Measurements from ENCODE around the gene SLC39A11.
"Not testable (repeated sequence)": the region's sequence is repeated elsewhere in the genome, so short reads cannot be mapped to it uniquely, and the experiment has no call there.

SLC39A11 gene

DNA sequence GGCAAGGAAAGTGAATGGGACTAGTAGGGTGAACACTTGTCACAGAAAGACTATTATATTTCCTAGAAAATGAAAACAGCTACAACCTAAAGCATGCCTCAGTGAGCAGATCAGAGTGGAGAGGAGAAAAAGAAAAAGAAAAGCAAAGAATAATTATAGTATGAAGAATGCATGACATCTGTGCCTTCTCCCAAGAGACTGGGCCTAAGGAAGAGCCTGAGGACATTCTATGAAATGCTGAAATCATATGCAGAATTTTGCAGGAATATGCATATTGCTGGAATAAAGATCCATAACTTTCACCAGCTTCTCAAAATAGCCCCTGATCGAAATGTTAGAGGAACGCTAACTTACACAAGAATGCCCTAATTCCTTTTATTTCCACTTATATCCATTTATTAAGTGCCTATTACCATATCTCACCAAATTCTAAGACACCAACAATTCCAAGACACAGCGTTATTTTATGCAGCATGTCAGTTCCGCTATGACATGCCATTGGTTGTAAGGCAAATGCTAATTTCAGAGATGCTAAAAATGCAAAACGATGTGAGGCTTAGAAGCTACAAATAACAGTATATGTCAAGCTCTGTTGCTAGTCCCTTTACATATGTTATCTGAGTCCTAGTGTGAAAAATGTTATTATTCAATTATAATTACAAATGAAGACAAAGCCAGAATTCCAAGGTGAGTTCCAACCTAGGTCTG is 171.0 kb downstream of the SLC39A11 start:
- no peak for DNase-seq (ENCODE audit: low read depth, low spot score)

DNA sequence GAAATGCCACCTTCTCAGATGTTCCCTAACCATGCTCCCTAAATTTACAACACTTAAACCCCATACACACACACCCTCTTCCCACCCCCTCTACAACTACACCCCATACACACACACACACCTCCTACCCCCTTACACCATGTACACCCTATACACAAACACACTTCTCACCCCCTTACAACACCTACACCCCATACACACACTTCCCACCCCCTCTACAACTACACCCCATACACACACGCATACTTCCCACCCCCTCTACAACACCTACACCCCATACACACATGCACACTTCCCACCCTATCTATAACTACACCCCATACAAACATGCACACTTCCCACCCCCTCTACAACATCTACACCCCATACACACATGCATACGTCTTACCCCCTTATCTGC is 172.0 kb downstream of the SLC39A11 start:
- no peak for DNase-seq (ENCODE audit: low read depth, low spot score)

- DNase-seq (ENCODE audit: low read depth, low spot score), result no peak
Measured at GRCh38 chr17:72916991-72917390, 175.5 kb downstream of the SLC39A11 start.

DNA sequence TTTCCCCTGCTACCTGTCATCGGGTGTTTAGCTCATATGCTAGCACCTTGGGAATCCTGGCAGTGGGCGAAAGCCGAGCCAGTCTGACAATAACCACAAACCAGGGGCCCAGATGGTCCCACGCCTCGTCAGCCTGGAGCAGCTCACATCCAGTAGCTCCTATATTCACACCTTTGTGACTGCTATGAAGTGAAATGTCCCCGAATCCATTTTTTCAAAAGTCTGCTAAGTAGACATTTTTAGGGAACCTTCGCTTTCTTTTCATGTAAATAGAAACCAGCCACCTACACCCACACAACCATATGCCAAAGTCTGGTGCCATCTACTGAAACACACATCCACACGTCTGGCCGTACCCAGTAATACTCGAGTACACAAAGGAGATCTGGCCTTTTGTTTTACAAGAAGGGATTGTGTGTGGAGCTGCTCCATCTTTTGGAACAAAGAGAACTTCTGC is 176.8 kb downstream of the SLC39A11 start:
- DNase-seq (ENCODE audit: low read depth, low spot score), result no peak

DNA sequence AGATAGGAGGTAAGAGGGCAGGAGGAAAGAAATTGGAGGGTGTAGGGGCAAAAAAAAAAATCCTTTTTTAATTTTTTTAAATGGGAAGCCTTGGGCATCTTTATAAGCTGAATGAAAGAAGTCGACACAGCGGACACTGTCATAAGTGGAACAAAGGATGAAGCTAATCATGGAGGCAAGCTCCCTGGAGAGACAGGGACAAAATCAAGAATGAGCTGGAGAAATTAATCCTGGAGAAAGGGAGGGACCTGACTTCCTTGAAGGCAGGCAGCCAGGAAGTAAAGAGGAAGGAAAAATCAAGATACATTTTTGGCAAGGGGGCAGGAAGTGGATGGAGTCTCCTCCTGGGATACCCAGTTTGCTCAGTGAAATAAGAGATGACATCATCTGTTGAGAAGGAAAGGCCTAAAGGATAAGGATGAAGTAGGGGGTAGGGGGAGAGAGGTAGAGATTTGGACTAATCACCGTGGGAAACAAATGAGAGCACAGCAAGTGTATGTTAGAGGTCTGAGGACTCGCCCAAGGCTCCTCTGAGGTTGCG is 179.3 kb downstream of the SLC39A11 start:
- no peak for DNase-seq (ENCODE audit: low read depth, low spot score)

DNA sequence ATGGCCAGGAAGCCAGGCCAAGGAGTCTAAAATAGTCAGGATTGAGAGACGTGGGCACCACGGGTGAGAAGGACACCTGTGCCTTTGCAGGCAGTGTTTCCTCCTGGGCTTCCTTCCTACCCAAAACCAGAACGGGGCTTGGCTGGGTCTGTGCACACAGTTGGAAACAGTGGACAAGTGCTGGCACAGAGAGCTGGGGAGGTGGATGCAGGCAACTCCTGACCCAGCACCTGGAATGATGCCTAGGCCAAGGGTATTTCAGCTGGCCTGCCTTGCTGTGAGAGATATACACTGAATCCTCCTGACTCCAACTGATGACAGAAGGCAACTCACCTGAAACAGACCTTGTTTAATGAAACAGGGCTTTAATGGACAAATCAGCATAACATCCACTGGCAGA is 186.2 kb downstream of the SLC39A11 start:
- DNase-seq (ENCODE audit: low read depth, low spot score), result no peak

DNA sequence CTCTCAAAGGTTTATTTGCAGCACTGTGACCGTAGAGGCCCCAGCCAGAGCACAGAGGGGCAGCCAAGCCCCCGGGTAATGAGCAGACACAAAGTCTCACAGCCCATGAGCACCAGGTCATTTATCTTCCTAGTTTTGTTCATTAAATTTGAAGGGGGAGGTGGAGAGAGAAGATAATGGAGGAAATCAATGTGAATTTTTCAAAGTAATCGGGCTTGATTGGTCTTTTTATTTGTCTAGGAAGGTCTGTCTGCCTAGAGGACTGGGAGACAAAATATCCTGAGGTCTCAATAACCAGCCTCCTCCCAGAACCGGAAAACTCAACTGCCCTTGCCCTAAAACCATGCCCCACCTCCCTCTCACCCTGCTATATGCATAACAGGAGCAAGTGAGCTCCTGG is 189.0 kb downstream of the SLC39A11 start:
- DNase-seq (ENCODE audit: low read depth, low spot score), result no peak

GRCh38 chr17:72901657-72902056 is 190.8 kb downstream of the SLC39A11 start:
- no peak for DNase-seq (ENCODE audit: low read depth, low spot score)

DNA sequence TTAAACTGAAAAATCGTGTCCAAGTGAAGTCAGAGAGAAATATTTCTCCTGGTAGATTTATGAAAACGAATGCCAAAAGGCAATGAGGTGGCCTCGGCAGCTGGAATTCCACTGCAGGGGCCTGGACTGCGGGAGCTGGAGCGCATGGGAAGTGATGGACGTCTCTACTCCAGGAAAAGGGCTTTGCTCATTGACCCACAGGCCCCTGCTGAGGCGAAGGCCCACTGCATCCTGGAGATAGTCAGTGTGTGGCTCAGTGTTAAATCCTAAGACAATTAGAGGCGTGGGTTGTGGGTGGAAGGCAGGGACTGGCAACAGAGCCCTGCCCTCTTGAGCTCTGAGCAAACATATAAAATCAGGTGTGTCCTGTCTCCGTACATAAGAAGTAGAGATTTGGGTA is 191.4 kb downstream of the SLC39A11 start:
- DNase-seq (ENCODE audit: low read depth, low spot score), result no peak

GRCh38 chr17:72900654-72900971 is 191.9 kb downstream of the SLC39A11 start:
- DNase-seq (ENCODE audit: low read depth, low spot score), result no peak

DNA sequence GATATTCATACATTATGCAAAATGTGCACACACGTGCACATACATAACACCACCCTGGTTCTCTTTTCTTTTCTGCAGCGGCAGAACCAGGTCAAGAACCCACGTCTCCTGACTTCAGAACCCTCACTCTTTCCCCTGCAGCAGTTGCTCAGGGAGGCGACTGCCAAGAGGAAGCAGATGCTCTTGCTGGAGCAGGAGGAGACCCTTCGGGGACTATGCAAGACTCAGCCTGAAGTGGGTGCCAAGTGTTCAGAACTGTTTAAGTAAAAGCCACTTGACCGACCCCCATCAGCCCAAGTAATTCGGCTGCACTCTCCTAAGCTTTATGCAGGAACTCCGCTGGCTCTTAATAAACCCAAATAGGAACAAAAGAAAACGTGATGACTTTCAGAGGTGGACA is 193.8 kb downstream of the SLC39A11 start:
- no peak for DNase-seq (ENCODE audit: low read depth, low spot score)

DNA sequence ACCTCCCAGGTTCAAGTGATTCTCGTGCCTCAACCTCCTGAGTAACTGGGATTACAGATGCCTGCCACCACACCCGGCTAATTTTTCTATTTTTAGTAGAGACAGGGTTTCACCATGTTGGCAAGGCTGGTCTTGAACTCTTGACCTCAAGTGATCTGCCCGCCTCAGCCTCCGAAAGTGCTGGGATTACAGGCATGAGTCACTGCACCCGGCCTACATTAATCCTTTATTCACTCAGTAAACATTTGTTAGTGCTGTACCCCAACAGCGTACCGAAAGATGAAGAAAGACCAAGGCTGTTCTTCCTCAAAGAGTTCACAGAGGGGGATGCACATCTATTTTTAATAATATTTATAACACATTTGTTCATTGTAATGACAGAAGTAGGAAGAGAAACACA is 196.2 kb downstream of the SLC39A11 start:
- not testable (repeated sequence) for DNase-seq (ENCODE audit: low read depth, low spot score)

- DNase-seq (ENCODE audit: low read depth, low spot score), result no peak
Measured at GRCh38 chr17:72891627-72892026, 200.9 kb downstream of the SLC39A11 start.

GRCh38 chr17:72890711-72891110 is 201.8 kb downstream of the SLC39A11 start:
- DNase-seq (ENCODE audit: low read depth, low spot score), result no peak

GRCh38 chr17:72887917-72888316 is 204.6 kb downstream of the SLC39A11 start:
- no peak for DNase-seq (ENCODE audit: low read depth, low spot score)

DNA sequence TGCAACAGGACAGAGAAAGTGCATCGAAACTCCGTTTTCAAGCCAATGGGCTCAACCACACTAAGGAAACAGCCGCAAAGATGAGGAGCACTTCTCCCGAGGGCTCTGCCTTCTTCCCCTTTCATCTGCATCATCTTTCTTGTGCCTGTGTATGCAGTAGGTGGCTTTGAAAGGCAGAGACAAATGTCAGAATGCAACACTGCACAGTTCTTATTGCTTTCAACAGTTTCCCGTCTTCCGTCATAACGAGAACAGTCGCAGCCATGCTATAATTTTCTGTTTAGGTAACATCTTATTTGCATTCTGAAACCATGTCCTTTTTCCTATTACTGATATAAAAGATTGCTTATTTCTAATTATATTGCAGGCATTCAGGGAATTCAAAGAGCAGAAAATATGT is 205.2 kb downstream of the SLC39A11 start:
- no peak for DNase-seq (ENCODE audit: low read depth, low spot score)

DNA sequence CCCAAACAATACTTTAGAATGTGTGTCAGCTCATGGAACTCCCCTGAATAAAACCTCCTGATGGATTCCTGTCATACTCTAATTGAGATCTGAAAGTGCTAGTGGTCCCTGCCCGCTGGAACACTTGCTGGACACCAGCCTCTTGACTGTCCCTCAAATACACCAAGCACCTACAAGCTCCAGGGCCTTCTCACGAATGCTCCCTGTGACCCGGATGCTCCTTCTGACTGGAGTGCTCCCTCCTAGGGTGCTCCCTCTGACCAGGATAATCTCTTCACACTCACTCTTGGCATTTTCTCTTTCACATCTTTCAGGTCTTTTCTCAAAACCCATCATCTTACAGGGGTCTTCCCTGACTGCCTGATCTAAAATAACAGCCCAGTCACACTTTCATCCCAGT is 205.9 kb downstream of the SLC39A11 start:
- no peak for DNase-seq (ENCODE audit: low read depth, low spot score)

DNA sequence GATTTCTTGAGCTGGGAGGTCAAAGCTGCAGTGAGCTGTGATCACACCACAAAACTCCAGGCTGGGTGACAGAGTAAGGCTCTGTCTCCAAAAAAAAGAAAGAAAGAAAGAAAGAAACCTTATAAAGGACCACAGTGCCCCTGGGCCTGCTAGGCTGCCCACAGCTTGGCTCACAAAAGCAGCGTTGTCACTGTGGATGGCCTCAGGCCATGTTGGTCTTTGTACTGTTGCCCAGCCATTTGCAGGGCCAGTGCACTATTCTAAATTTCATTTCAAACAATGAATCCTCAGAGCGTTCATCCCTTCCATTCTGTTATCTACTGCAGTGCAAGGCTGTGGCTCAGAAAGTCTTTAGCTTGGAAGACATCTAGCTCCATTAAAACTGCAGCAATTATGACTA is 208.4 kb downstream of the SLC39A11 start:
- no peak for DNase-seq (ENCODE audit: low read depth, low spot score)

DNA sequence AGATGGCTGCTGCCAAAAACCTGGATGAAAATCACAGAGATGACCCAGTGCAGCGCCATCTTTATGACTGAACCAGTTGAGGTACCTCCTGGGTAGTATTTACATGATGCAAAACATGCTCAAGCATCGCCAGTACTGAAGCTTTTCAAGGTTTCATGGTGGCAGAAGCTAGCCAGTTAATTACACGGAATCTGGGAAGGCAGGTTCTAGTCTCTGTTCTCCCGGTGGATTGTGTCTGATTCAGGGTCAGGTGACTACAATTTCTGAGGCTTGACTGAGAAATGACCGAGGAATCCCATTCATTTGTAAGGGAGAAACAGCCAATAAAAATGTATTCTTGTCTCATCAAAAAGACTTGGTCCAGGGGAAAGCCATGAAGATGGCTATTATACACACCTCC is 209.1 kb downstream of the SLC39A11 start:
- no peak for DNase-seq (ENCODE audit: low read depth, low spot score)

DNA sequence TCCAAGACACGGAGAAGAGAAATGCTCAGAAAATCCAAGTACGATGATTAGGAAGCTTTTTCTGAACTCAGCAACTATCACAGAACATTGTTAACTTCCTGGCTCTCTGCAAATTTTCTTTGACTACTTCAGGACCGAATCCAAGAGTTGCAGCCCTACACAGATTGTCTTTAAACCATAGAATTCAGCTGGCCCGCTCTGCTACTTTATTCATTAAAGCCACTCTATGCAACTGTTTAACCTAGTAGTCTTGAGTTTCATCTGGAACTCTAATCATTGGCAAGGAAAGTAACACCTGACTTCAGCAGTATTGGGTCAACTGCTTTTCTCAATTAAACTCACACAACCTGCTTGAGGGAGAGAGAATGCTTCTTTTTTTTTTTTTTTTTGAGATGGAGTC is 210.1 kb downstream of the SLC39A11 start:
- no peak for DNase-seq (ENCODE audit: low read depth, low spot score)

DNA sequence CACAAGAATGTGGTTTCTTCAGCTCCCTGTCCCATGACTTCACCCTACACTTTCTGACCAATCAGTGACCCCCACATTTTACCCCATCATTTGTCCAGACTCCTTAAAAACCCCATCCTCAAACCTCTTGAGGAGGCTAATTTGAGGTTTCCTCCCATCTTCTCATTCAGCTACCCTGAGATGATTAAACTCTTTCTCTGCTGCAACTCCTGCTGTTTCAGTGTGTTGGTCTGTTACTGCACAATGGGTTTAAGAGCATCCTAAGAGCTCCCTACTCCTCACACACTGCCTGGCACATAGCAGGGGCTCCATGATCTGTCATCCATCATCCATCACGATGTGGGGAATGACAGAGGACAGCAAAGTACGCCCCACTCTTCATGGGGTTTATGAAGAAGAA is 212.6 kb downstream of the SLC39A11 start:
- DNase-seq (ENCODE audit: low read depth, low spot score), result no peak

- DNase-seq (ENCODE audit: low read depth, low spot score), result no peak
Measured at GRCh38 chr17:72878975-72879660, 213.4 kb downstream of the SLC39A11 start.

DNA sequence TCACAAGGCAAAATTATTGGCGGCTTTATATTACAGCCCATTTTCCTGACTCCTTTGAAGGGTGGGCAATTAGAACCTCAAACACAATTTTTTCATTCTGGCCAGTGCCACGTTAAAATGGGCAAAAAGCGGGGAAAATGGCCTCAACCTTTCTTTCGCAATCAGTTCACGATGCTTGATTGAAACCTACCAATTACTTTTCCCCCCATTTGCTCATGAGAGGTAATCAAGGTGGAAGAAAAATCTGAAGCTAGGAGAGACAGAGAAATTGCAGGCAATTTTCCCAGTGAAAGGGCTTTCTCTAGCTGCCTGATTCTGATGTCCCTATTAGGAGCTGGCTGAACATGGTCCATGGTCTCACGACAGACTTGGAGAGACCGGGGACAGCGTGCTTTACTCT is 215.1 kb downstream of the SLC39A11 start:
- DNase-seq (ENCODE audit: low read depth, low spot score), result no peak
